Gastroesophageal sphincter (tissue), 3 donors: ENCODE measurements around the gene STX12.

Experiments used
- CTCF ChIP-seq, 4 experiments: fragments of 200-600 bp in 2 of 4; fragments of 450-650 bp in 2 of 4; sonication (generic) in 1 of 4; IDR thresholded peaks; one replicate each; pipeline ENCODE4 v1.5.1; 2017 to 2019; ENCODE audit warnings: antibody characterized with exemption in 4 of 4, mild to moderate bottlenecking in 2 of 4, moderate library complexity in 2 of 4
- EP300 ChIP-seq: sonication (generic); formaldehyde crosslinking; IDR thresholded peaks from one replicate; pipeline ENCODE4 v1.6.1; 2017; ENCODE audit warnings: antibody characterized with exemption, mild to moderate bottlenecking
- POLR2A ChIP-seq, 2 donors: fragments of 450-650 bp; IDR thresholded peaks; one replicate each; pipeline ENCODE4 v1.6.1; 2017; ENCODE audit warnings: antibody characterized with exemption in 2 of 2, mild to moderate bottlenecking in 2 of 2, moderate library complexity in 1 of 2

DNA sequence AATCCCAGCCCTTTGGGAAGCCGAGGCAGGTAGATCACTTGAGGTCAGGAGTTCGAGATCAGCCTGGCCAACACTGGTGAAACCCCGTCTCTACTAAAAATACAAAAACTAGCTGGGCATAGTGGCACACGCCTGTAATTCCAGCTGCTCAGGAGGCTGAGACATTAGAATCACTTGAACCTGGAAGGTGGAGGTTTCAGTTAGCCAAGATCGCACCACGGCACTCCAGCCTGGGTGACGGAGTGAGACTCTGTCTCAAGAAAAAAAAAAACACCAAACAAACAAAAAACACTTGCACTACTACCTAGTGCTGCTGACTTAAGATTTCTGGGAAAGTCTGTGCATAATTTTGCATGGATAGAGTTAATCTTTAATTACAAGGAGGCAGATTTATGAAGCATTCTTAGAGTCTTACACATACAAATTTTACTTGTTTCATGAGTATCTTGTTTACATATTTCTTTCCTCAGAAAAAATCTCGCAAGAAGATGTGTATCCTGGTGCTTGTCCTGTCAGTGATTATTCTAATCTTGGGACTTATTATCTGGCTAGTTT is 48.8 kb downstream of the STX12 start:
- no peak for TF ChIP-seq POLR2A (IDR thresholded peaks at IDR 0.05)
- no peak for TF ChIP-seq CTCF (IDR thresholded peaks at IDR 0.05)
- TF ChIP-seq EP300, result no peak
